ENCODE results near the gene ATP13A4.
A peak's percentile ranks its signal among the peaks of the same experiment; 100 is the strongest.

The ATP13A4 gene

DNA sequence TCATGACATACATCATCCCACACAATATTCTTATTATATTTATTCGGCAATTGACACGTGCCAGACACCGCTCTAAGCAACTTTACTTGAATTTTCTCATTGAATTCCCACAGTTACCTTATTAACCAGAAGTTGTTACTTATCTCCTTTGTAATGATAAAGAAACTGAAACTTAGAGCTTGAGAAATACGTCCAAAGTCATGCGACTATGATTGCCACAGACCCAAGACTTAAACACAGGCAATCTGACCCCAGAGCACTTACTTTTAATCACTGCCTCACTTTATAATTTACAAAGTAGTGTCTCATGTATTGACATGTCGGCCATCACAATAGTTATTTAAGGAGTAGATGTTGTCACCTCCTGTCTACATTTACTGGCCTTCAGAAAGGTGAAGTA lies 64.7 kb downstream of the ATP13A4 start:
- no peak for DNase-seq

DNA sequence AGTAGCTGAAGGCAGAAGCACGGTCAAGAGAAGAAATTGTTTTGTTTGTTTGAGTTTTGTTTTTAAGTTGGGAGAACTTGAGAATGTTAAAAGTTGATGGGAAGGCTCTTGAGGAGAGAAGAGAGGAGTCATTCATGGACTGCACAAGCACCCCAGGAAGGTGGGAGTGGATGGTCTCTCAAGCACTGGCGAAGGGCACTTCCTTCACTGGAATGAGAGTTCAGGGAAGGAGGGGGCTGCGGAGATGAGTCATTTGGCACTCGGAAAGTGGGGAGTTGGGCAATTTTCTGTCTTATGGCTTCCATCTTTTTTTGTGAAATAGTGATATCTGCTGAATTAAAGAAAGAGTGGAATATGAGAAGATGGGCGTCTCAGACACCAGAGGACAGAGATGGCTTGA lies 66.0 kb downstream of the ATP13A4 start:
- DNase-seq, result no peak

DNA sequence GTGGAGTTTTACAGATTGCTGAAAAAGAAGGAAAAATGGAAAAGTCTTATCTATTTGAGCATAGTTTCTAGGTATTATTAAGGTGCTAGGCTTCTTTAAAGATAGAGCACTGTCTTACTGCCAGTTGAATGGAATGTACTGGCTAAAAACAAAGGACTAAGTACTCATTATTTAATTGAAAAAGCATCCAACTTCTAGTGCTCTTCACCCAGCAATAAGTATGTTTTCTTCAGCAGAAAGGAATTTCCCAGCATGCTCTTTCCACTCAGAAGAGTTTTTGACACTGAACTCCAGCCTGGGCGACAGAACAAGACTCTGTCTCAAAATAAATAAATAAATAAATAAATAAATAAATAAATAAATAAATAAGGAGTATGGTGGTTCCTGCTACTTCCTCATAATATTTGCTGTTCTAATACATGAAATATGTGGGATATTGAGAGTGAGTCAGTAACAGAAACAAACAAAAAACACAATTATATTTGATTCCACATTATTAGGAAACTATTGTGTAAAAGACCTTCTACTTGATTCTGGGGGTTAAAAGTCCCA lies 70.6 kb downstream of the ATP13A4 start:
- no peak for DNase-seq

DNA sequence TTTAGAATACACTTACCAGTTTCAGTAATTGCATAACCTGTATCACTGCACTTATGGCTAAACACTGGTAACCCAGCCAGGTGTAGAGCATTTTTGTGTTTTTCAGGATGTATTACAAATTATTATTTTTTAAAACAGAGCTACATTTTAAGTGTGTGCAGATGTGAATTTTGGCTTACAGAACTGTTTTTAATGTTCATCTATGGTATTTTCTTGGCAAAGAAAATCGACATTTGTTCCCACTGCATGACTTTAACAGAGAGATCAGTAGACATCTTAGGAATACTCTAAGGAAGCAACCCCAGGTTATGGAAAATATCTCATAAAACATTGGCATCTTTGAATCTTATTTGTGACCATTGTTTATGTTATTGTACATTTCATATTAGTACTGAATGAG lies 73.3 kb downstream of the ATP13A4 start:
- no peak for DNase-seq

DNA sequence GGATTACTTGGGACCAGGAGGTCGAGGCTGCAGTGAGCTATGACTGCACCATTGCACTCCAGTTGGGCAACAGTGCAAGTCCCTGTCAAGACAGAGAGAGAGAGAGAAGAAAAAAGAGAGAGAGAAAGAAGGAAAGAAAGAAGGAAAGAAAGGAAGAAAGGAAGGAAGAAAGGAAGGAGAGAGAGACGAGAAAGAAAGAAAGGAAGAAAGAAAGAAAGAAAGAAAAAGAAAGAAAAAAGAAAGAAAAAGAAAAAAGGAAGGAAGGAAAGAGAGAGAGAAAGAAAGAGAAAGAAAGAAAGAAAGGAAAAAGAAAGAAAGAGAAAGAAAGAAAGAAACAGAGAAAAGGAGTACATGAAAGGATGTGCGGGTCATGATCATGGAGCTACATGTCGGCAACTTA lies 80.2 kb downstream of the ATP13A4 start:
- no peak for DNase-seq

DNA sequence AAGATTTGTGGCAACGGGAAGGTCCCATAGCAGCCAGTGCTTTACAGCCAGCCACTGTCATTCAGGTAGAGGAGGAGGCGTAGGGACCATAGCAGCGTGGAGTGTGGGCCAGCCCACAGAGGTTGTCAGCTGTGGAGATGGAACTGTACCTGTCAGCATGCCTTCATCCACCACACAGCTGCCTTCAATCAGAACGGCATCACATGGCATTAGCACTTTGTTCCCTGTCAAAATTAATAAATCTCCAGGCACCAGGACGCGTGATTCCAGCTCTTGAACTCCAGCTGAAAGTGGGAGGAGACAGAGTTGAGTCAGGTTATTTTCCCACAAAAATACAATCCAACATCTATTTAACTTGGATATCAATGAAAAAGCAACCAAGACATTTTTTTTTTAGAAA lies 84.0 kb downstream of the ATP13A4 start:
- DNase-seq, result no peak

DNA sequence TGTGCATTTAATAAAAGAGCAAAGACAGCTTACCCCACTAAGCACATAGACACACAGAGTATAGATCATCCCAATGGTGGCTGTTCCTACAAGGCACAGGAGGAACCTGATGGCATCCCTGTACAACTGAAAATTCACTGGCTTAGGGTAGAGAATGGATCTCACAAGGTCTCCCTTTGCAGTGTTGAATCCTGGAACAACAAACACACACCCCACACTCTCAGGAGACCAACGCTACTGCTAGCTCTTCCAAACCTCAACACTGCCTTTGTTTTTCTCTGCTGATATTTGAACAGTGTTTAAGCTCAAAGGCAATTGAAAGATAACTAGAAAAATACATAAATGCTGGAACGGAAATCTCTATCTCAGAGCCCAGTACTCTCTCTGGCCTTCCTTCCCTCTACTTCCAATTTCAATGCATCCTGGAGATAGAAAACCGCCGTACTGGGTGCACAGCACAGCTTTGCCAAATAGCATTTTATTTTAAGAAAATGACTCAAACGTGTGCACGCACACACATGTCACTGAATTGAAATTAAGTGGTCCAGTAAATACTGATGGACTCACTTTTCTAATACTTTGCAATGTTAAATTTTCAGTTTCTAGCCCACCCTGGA lies 88.6 kb downstream of the ATP13A4 start:
- DNase-seq, result no peak

DNA sequence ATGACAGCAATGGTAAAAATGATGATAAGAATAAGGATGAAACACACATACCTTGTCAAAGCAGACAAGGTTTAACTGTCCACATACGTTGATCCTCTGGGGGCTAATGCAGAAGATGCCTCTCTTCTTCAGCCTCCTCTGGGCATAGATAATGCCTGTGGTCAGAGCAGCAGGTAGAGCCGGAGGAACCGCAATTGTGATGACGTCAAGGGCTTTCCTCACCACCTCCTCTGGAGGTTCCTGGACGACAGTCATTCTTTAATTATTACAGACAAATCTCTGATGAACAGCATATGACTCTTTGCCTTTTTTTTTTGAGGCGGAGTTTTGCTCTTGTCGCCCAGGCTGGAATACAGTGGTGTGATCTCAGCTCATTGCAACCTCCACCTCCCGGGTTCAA lies 89.8 kb downstream of the ATP13A4 start:
- DNase-seq, result no peak

DNA sequence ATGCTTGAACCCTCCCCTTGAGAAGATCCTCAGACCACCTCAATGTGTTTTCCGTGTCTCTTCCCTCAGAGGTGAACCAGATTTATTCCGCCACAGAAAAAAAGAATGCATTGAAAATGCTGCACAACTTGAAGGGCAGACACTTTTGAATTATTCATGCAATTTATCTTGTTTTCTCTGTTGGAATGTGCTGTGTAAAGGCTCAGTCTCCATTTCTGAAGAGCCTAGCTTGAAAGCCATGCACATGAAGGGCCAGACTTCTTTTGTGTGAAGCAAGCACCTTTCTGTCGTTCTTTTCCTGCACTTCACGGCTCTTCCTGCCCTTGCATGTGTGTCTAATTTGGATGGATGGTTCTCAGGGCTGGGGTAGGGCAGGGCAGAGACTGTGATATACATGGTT lies 97.2 kb downstream of the ATP13A4 start:
- no peak for DNase-seq

DNA sequence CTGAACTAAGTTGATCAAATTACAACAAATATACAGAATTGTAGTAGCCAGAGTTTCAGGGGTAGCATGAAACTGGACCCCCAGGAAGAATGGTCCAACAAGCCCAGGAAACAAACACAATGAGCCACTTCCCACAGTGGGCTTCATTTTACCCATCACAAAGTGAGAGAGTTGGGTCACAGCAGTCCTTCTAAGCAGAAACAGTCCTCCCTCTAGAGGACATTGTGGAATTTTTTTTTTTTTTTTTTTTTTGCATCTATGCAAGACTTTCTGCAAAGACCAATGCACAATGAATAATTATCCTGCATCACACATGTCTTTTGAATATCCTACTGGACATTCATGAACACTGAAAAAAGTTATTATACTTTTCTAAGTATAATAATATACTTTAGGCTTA lies 102.4 kb downstream of the ATP13A4 start:
- DNase-seq, result peak; percentile 58

DNA sequence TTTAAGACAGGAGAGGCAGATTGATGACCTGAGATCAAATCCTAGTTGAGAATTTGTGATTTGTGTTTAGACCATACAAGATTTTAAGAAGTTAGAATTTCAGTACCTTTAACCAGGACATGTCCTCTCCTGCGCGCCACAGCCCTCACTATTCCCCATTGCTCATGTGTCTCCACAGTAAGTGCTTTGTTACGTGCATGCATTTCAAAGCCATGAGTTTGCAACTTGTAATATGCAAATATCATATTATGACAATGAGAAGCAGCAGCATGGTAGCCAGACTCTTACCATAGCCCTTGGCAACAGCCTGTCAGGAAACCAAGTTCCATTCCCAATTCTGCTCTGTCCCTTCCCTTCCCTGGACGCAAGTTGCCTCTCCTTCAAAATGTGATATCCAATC lies 102.8 kb downstream of the ATP13A4 start:
- DNase-seq, result no peak

DNA sequence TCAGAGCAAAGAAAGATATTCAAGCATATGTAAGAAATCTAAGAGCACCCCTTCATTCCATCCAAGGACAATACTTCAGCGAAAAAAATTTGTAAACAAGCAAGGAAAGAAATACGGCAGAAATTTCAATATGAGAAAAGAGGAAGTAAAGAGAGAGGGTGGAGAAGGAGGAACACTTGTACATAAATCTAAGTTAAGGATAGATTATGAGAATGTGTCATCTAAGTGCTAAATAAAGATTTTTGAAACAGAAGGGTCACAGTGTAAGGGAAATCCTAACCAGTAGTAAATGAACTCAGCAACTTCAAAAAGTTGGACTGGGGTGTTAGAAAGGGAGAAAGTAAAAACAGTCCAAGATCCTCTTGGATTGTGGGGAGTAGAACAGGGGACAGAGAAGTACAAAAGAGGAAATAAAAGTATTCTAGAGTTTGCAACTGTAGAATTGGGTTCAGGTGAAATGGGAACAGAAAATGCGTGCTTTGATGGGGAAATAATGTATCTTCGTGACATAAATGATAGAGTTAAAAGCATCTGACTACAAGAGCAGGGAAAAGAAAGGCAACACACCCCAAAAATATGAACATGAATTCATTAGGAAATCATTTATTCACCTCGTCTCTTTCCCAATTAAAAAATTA lies 107.6 kb downstream of the ATP13A4 start:
- DNase-seq, result no peak

DNA sequence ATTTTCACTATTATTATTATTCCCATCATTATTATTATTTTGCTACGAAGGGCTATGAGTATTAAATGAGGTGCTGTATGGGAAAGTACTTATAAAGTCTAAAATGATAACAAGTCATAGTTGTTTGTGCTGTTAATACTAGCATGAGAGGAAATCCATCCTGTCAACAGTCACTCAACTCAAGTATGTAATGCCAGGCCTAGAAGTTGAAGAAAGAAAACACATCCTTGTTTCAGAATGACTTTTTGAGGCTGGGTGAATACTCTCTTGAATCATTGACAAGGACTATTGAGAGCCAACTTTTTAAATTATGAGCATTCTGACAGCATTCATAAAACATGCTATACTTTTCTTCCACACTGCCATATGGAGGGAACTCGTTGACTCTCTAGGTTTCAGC lies 115.3 kb downstream of the ATP13A4 start:
- DNase-seq, result no peak

DNA sequence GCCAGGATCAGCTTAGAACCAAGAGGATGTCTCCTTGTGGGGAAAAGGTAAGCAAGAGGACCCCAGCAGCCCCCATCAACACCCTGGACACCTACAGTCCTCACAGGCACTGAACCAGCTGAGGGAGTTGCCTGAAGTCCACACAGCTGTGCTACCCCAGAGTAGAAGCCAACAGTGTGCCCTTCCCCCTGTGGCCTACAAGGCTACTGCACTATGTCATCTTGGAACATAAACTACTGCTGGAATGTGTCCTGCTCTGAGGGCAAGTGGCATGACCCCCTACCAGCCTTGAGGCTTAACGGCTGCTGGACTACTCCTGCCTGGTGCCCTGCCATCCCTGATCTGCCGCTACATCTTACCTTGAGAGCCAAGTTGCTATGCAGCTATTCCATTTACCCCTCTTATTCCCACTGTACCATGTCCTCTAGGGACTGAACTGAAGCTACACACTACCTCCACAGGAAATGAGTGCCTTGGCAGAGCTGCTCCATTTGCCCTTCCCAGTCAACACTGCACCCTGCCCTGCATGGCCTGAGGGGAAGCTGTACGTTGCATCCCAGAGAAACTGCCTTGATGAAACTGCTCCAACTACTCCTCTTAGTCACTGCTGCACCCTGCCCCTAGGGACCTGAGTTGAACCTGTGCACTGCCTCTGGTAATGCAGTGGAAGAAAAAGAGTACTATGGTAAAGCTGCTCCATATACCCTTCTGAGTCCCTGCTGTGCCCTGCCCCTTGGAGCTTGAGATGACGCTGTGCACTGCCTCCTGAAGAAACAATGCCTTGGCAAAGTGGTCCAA lies 135.9 kb downstream of the ATP13A4 start:
- no peak for DNase-seq

DNA sequence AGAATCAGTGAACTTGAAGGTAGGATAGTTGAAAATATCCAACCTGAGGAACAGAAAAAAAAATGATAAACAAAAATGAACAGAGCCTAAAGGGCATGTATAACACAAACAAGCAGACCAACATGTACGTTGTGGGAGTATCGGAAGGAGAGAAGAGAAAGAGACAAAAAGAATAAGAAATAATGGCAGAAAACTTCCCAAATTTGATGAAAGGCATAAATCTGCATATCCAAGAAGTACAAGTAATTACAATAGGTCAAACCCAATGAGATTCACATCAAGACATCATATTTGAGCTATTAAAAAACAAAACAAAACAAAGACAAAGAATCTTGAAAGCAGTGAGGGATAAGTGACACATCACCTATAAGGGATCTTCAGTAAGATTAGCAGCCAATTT lies 138.1 kb downstream of the ATP13A4 start:
- DNase-seq, result no peak

DNA sequence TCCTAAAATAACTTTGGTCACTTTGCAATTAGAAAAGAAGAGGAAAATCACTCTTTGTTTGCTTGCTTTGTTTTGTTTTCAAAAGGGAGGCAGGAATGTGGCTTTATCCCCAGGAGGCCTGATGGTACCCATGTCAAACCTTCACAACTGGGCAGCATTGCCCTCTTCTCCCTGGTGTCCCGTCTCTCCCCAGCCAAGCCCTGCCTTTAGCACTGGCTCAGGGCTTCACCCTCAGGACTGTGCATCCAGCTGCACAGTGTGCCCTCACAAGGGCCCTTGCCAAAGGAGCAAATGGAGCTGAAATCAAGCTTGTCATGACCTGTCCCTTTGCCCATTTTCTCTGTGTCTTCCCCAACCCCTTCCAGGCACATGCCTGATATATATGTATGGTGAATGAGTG lies 147.0 kb downstream of the ATP13A4 start:
- no peak for DNase-seq

DNA sequence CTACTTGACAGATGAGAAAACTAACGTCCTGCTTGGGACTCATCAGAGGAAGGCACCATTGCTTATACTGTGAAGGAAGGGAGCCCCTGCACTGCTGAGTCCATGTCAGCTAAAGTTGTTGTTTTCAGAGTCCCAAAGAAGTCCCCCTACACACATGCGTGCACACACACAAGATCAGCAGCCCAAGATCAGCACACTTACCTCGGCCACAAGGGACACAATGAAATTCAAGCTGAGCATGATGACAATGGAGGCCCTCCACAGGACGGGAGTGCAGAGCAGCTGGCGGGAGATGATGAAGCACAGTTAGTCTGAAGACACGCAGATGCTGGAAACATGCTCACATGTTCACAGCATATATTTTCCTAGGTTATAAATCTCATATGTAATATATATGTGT lies 147.6 kb downstream of the ATP13A4 start:
- DNase-seq, result no peak

DNA sequence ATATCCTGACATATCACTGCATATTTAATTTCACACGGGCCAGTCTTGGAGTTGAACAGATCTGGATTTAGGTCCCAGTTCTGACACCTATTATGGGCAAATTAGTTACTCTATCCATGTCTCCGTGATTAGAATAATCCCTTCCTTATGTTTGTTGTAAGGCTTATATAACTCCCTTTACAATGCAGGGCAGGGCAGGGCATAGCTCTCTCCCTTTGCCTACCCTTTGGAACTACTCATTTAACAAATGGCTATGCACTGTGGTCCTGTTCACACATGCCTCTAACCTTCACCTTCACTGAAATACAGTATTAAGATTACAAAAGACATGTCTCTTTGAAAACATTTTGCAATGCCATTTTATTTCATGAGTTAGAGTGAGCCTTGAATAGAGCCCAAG lies 151.4 kb downstream of the ATP13A4 start:
- peak; percentile 30 for DNase-seq

DNA sequence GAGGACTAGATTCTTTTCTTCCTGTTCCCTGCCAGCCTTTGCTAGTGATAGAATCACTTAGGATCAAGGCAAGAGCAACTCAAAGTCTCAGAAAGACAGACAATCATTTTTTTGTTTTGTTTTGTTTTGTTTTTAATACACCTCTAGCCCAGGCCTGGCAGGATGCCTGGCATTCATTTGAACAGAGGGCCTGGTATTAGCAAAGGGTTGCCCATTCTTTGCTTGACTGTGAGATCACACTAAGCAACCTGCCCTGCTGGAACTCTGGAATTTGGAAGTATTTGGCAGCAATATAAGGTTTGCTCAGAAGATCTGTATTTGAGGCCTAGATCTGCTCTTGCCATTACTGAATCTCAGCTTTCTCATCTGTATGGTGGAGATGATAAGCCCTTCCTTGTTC lies 154.4 kb downstream of the ATP13A4 start:
- DNase-seq, result no peak

DNA sequence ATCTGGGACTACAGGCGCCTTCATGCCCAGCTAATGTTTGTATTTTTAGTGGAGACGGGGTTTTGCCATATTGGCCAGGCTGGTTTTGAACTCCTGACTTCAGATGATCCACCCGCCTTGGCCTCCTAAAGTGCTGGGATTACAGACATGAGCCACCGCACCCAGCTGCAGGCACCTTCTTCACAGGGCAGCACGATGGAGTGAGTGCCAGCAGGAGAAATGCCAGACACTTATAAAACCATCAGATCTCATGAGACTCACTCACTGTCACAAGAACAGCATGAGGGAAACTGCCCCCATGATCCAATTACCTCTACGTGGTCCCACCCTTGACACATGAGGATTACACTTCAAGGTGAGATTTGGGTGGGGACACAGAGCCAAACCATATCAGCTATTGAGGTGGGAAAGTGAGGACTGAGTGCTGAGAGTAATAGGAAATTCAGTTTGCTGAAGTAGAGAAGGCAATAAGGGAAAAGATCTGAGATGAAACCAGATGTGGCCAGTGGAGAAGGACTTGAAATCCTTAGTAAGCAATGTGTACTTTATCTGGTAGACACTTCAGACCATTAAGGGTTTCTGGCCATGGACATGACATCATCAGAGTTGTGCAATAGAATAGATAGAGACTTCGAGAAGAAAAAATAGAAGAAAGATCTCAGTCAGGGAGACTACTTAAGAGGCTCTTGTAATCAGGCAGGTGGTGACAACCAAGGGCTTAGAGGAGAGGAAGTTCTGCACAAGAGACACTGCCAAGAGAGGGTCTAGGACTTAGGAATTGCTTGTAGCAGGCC lies 158.0 kb downstream of the ATP13A4 start:
- no peak for DNase-seq

DNA sequence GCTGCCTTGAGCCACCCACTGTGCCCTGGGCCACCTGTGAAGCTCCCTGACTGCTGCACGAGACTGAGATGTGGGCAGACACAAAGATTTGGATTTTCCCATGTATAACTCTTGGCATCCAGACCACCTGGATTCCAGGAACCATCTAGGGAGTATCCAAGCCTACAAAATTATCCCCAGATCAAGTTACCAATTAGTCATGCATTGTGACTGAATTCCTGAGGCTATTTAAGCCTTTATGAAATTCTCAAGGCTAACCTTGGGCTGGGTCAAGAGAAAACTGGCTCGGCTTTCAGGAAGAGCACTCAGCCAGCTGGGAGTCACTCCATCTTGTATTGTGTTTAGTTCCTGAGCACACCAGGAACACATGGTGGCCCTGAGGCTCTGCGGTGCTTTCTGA lies 162.8 kb downstream of the ATP13A4 start:
- peak; percentile 36 for DNase-seq

DNA sequence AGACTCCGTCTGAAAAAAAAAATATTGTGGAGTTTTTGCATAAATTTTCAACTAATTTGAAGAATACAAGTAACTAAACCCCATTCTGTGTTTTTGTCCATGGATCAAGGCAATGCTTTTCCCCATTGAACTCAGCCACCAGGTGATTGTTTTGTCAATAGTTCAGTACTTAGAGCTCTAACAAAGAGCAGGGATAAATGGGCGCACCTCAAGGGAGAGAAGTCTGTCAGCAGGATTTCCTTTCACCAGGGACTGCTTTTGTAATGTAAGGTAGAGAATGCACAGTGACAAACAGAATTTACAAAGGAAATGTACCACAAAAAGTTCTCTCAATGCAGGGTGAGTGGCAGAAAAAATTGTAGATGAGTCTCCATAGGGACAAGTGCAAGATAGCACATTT lies 165.4 kb downstream of the ATP13A4 start:
- no peak for DNase-seq

DNA sequence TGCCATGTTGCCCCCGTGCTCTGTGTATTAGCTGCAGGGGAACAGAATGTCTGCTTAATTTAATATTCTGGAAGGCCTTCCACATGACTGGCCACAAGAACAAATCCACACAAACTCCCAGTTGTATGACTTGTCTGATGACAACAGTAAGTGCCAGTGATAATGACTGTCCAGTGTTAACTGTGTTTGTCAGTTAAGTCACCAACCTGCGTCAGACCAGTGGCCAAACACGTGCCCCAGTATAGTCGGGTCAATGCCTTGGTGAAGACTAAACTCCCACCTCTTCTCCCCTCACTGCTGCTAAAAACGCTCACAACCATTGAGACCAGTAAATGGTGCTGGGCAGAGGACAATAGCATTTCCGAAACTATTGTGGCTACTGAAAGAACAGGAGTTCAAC lies 166.3 kb downstream of the ATP13A4 start:
- DNase-seq, result peak; percentile 71

Data from NCI-H82 (cell line).